ENCODE data around the gene LAG3.

The LAG3 gene

DNA sequence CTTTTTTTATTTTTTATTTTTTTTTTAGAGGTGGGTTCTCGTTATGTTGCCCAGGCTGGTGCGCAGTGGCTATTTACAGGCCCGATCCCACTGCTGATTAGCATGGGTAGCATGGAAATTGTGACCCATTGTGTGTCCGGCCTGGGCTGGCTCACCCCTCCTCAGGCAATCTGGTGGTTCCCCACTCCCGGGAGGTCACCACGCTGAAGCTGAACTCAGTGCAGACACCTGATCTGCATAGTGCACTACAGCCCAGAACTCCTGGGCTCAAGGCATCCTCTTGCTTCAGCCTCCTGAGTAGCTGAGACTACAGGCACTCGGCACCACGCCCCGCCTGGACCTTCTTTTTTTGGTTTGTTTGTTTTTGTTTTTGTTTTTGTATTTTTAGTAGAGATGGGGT lies 11.5 kb downstream of the LAG3 start:
- TF ChIP-seq, protein P1, sequence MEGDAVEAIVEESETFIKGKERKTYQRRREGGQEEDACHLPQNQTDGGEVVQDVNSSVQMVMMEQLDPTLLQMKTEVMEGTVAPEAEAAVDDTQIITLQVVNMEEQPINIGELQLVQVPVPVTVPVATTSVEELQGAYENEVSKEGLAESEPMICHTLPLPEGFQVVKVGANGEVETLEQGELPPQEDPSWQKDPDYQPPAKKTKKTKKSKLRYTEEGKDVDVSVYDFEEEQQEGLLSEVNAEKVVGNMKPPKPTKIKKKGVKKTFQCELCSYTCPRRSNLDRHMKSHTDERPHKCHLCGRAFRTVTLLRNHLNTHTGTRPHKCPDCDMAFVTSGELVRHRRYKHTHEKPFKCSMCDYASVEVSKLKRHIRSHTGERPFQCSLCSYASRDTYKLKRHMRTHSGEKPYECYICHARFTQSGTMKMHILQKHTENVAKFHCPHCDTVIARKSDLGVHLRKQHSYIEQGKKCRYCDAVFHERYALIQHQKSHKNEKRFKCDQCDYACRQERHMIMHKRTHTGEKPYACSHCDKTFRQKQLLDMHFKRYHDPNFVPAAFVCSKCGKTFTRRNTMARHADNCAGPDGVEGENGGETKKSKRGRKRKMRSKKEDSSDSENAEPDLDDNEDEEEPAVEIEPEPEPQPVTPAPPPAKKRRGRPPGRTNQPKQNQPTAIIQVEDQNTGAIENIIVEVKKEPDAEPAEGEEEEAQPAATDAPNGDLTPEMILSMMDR (conservative IDR thresholded peaks at IDR 0.05): no peak
- no peak for TF ChIP-seq ZFX (IDR thresholded peaks at IDR 0.05)
- no peak overlapping the region for H3K27ac ChIP-seq

DNA sequence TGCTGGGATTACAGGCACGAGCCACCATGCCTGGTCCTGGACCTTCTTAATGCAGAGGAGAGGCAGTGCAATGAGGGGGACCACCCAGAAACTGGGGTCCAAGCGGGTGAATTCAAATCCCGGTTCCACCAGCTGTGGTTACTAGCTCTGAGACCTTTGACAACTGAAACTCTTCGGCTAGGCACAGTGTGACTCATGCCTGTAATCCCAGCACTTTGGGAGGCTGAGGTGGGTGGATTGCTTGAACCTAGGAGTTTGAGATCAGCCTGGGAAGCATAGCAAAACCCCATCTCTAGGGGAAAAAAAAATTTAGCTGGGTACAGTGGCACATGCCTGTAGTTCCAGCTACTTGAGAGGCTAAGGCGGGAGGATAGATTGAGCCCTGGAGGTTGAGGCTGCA lies 12.0 kb downstream of the LAG3 start:
- TF ChIP-seq, protein P1 (conservative IDR thresholded peaks at IDR 0.05): no peak
- TF ChIP-seq ZFX (IDR thresholded peaks at IDR 0.05): no peak
- H3K27ac ChIP-seq: no peak overlapping the region

- no peak overlapping the region for H3K27ac ChIP-seq
- TF ChIP-seq, protein P1 (conservative IDR thresholded peaks at IDR 0.05): no peak
- TF ChIP-seq ZFX (IDR thresholded peaks at IDR 0.05): no peak
These were observed 12.4 kb downstream of the LAG3 start for GRCh38 chr12:6784761-6785160.

- TF ChIP-seq, protein P1 (conservative IDR thresholded peaks at IDR 0.05): no peak
- TF ChIP-seq ZFX (IDR thresholded peaks at IDR 0.05): no peak
- H3K27ac ChIP-seq: no peak overlapping the region
These were observed 14.2 kb downstream of the LAG3 start for GRCh38 chr12:6786416-6787094.

- TF ChIP-seq, protein P1 (conservative IDR thresholded peaks at IDR 0.05): no peak
- no peak for TF ChIP-seq ZFX (IDR thresholded peaks at IDR 0.05)
- H3K27ac ChIP-seq: no peak overlapping the region
These were observed 15.0 kb downstream of the LAG3 start for GRCh38 chr12:6787309-6787708.

GRCh38 chr12:6788972-6789924 lies 16.9 kb downstream of the LAG3 start, which contains the start of gene CD4:
TSS of gene CD4 (plus strand) at chr12:6789528. CDS start at chr12:6800139, 10,611 bp downstream.
- H3K27ac ChIP-seq: no peak within 1 kb of the TSS
- TF ChIP-seq ZFX (IDR thresholded peaks at IDR 0.05): no peak
- TF ChIP-seq, protein P1 (conservative IDR thresholded peaks at IDR 0.05): no peak
